HepG2 (cell line): ENCODE data around the gene SPAG8. TPM values are rescaled to one million over a fixed set of nuclear protein-coding genes. Genes with fewer than 3 reads are reported as not detected.

ENCODE experiments used
- ATAC-seq: fragments of 200-7000 bp; cut with Tn5 transposase; 3 replicates; pipeline ENCODE4 v1.9.1; 2020; ENCODE audit warnings: mild to moderate bottlenecking, moderate library complexity
- BruUV-seq: library from RNA; stranded (reverse); fragments of 400-500 nt; replicated peaks from 2 replicates; lab custom pipeline; 2021; lab: Mats Ljungman, UMichigan
- CTCF ChIA-PET: fragments of 300-600 bp; formaldehyde crosslinking; extraction: SDS; loops from one replicate; lab custom pipeline; 2021; ENCODE audit warnings: low total read pairs, inconsistent platforms, low intra/inter-chr PET ratio; lab: Yijun Ruan, JAX
- POLR2A ChIA-PET: fragments of 350-600 bp; sonication (Branson Sonifier 250); formaldehyde crosslinking; loops from one replicate; lab custom pipeline; 2020; ENCODE audit warnings: antibody characterized with exemption, inconsistent platforms; lab: Yijun Ruan, JAX
- DNase-seq: peaks from one replicate; pipeline ENCODE4 v3.0.0-alpha.2; 2015; ENCODE audit warnings: low spot score
- FAIRE-seq: peaks from 3 replicates; lab custom pipeline; 2011; peaks lifted over from hg19 to GRCh38; lab: Jason Lieb, UNC
- H2AFZ ChIP-seq: one replicate; pipeline ENCODE4 v1.6.1; 2011; ENCODE audit warnings: low read length, inconsistent platforms
- H3K27ac ChIP-seq: fragments of 300-600 bp; 3 replicates; pipeline ENCODE4 v1.8.0; 2011; ENCODE audit warnings: mixed run types, mild to moderate bottlenecking, mixed read lengths, low read length, inconsistent platforms; ENCODE audit not compliant: insufficient read depth; ENCODE audit errors: extremely low read length
- H3K27me3 ChIP-seq, 2 experiments: fragments of 200-600 bp in 1 of 2; 2 replicates in 1 of 2; 3 replicates in 1 of 2; pipeline versions ENCODE4 v1.6.0 to v1.8.0; 2011; ENCODE audit warnings: low read length in 2 of 2, mild to moderate bottlenecking in 2 of 2, moderate library complexity in 2 of 2, inconsistent platforms in 1 of 2; ENCODE audit not compliant: insufficient read depth in 2 of 2, control insufficient read depth in 1 of 2
- H3K36me3 ChIP-seq, 2 experiments: fragments of 200-600 bp in 1 of 2; replicated peaks in 1 of 2; 2 replicates in 1 of 2; 3 replicates in 1 of 2; pipeline versions ENCODE4 v1.5.1 to v1.8.0; 2011; ENCODE audit warnings: low read length in 2 of 2, inconsistent platforms in 1 of 2; ENCODE audit not compliant: insufficient read depth in 2 of 2, control insufficient read depth in 1 of 2
- H3K4me1 ChIP-seq: 2 replicates; pipeline ENCODE4 v1.5.1; 2012; ENCODE audit warnings: low read length, inconsistent platforms; ENCODE audit not compliant: insufficient read depth
- H3K4me2 ChIP-seq: 2 replicates; pipeline ENCODE4 v1.6.0; 2011; ENCODE audit warnings: low read depth, low read length, inconsistent platforms
- H3K4me3 ChIP-seq, 3 experiments: fragments of 200-600 bp in 1 of 3; sonication (generic), shearing (Covaris generic) in 1 of 3; replicated peaks in 1 of 3; 2 replicates each; pipeline ENCODE4 v1.5.1; 2011 to 2016; ENCODE audit warnings: low read length in 3 of 3, inconsistent platforms in 2 of 3, low read depth in 2 of 3, mild to moderate bottlenecking in 2 of 3, control low read depth in 1 of 3, mixed read lengths in 1 of 3; ENCODE audit not compliant: insufficient read depth in 1 of 3
- H3K79me2 ChIP-seq: one replicate; pipeline ENCODE4 v1.6.1; 2011; ENCODE audit warnings: low read length, inconsistent platforms; ENCODE audit not compliant: insufficient read depth
- H3K9ac ChIP-seq: 2 replicates; pipeline ENCODE4 v1.6.0; 2011; ENCODE audit warnings: mild to moderate bottlenecking, low read depth, low read length, inconsistent platforms; ENCODE audit not compliant: insufficient read depth
- H3K9me3 ChIP-seq: 2 replicates; pipeline ENCODE4 v1.5.1; 2012; ENCODE audit warnings: mild to moderate bottlenecking, low read length
- H4K20me1 ChIP-seq: 2 replicates; pipeline ENCODE4 v1.6.0; 2011; ENCODE audit warnings: inconsistent platforms, mild to moderate bottlenecking, low read length, moderate library complexity; ENCODE audit not compliant: insufficient read depth
- GFI1 ChIP-seq: sonication (generic); formaldehyde crosslinking; IDR thresholded peaks from 2 replicates; pipeline ENCODE4 v1.5.0; 2020; ENCODE audit warnings: missing genetic modification reagents, mild to moderate bottlenecking, borderline replicate concordance
- HBP1 ChIP-seq: IDR thresholded peaks from 2 replicates; pipeline ENCODE4 v1.6.1; 2016; ENCODE audit warnings: low read depth, control low read depth
- HOXA7 ChIP-seq: sonication (generic); formaldehyde crosslinking; IDR thresholded peaks from 2 replicates; pipeline ENCODE4 v1.8.1; 2022; ENCODE audit warnings: mild to moderate bottlenecking, missing genetic modification reagents, moderate library complexity
- KDM2A ChIP-seq: sonication (generic); formaldehyde crosslinking; IDR thresholded peaks from 2 replicates; pipeline ENCODE4 v1.4.0; 2020; ENCODE audit warnings: low read depth, missing genetic modification reagents, borderline replicate concordance
- PBX3 ChIP-seq: sonication (generic); formaldehyde crosslinking; IDR thresholded peaks from 2 replicates; pipeline ENCODE4 v1.8.1; 2023; ENCODE audit warnings: missing genetic modification reagents, inconsistent platforms, borderline replicate concordance
- RAD21 ChIP-seq: fragments of 450-650 bp; formaldehyde crosslinking; IDR thresholded peaks from 2 replicates; pipeline ENCODE4 v1.5.0; 2020; ENCODE audit warnings: mild to moderate bottlenecking
- ZNF24 ChIP-seq: fragments of 450-650 bp; IDR thresholded peaks from 2 replicates; pipeline ENCODE4 v1.6.1; 2017; ENCODE audit warnings: antibody characterized with exemption, mild to moderate bottlenecking
- ZNF512 ChIP-seq: sonication (generic); formaldehyde crosslinking; IDR thresholded peaks from 2 replicates; pipeline ENCODE4 v1.4.0; 2020; ENCODE audit warnings: mild to moderate bottlenecking, missing genetic modification reagents
- ZNF619 ChIP-seq: sonication (generic); formaldehyde crosslinking; IDR thresholded peaks from 2 replicates; pipeline ENCODE4 v1.4.0; 2020; ENCODE audit warnings: mild to moderate bottlenecking, missing genetic modification reagents
- ZNF710 ChIP-seq: sonication (generic); formaldehyde crosslinking; IDR thresholded peaks from 2 replicates; pipeline ENCODE4 v1.5.0; 2020; ENCODE audit warnings: mild to moderate bottlenecking, missing genetic modification reagents, borderline replicate concordance
- ZNF761 ChIP-seq: sonication (generic); formaldehyde crosslinking; conservative IDR thresholded peaks from 2 replicates; pipeline ENCODE4 v1.4.0; 2020; ENCODE audit warnings: mild to moderate bottlenecking, missing genetic modification reagents
- WGBS: methylation state at CpG from one replicate; pipeline ENCODE4 v1.1.6; 2017; ENCODE audit warnings: low lambda C conversion rate; 5-methylcytosine and 5-hydroxymethylcytosine counted together
- in situ Hi-C: cut with HindIII; loops from 2 replicates; pipeline ENCODE4 v1.10.0; 2017; ENCODE audit warnings: low pct_unique_long_range_greater_than_20kb; ENCODE audit not compliant: extremely low pct_ligation_motif_present
- intact Hi-C: fragments of 100-400 bp; cut with micrococcal nuclease; formaldehyde crosslinking; loops from one replicate; pipeline ENCODE4 v1.10.0; 2022; ENCODE audit not compliant: unreplicated experiment
- polyA plus RNA-seq, 8 experiments: library from polyadenylated mRNA; depleted of rRNA in 3 of 8; stranded (reverse) in 7 of 8; unstranded in 1 of 8; fragments of >200 nt; fragmentation: Illumina TruSeq in 4 of 8; extraction: Trizol in 4 of 8; gene quantifications; 2 replicates each; pipeline versions ENCODE4 v1.2.1 to v1.2.3, GENCODE V29; 2011 to 2016; ENCODE audit warnings: low read depth in 4 of 8, missing spikeins in 1 of 8, mixed read lengths in 1 of 8; ENCODE audit not compliant: insufficient read depth in 1 of 8
- total RNA-seq, 5 experiments: library from RNA; depleted of rRNA; stranded (reverse); fragments of >200 nt; fragmentation: Illumina TruSeq; extraction: Trizol; gene quantifications; 2 replicates each; pipeline ENCODE4 v1.2.3, GENCODE V29; 2016; ENCODE audit warnings: low read depth in 1 of 5

Gene SPAG8
- total and polyA plus RNA-seq, 2 of the 13 experiments (the other 11 are each of a cell fraction or from before 2014, with no cell fraction given) = 0.18 to 0.27 TPM

GRCh38 chr9:35844628-35845270, 32.7 kb upstream of the SPAG8 start (continued):
- TF ChIP-seq ZNF24 (no peak), ZNF512 (CRISPR knock-in tag) (no peak), RAD21 (CRISPR knock-in tag) (no peak), ZNF761 (no peak), HBP1 (CRISPR knock-in tag) (no peak)
- TF ChIP-seq, all 625 proteins: peak for 0

GRCh38 chr9:35842795-35843194, 30.7 kb upstream of the SPAG8 start:
- Histone ChIP-seq H3K4me2 (no peak overlapping the region), H3K36me3 (no peaks in the 10 kb centered on the region), H3K27me3 (no peaks in the 10 kb centered on the region; a peak in 1 of 5 replicates), H3K9me3 (no peaks in the 10 kb centered on the region), H2AFZ (no peak overlapping the region), H3K27ac (no peak overlapping the region), H3K79me2 (no peaks in the 10 kb centered on the region), H3K9ac (no peak overlapping the region), H4K20me1 (no peaks in the 10 kb centered on the region), H3K4me3 (no peak overlapping the region), H3K4me1 (peaks cover under 1% of the 10 kb centered on the region; the same call in 1 of the 2 replicates)
- BruUV-seq = no TSS peak
- DNase-seq (no peak), ATAC-seq (no peak), FAIRE-seq (no peak)
- POLR2A ChIA-PET = no interaction called here
- in situ Hi-C loops (no loop called here), intact Hi-C loops (no loop called here)
- TF ChIP-seq HOXA7 (no peak), GFI1 (CRISPR knock-in tag) (peak; percentile 74; the same call in 1 of the 2 replicates), ZNF619 (CRISPR knock-in tag) (no peak), PBX3 (CRISPR knock-in tag) (no peak), KDM2A (CRISPR knock-in tag) (no peak), ZNF710 (no peak)
- 49% methylated on average over 3 of the region's 3 CpGs for WGBS
- CTCF ChIA-PET = no interaction called here
